ENCODE data around the gene RNF115. TPM values are rescaled to one million over a fixed set of nuclear protein-coding genes. Genes with fewer than 3 reads are reported as not detected.

Gene RNF115
- polyA plus RNA-seq, 3 donors: 3.5 to 5.4 (median 5.2) TPM

GRCh38 chr1:145796753-145797152 is 27.1 kb downstream of the RNF115 start:
- Mint-ChIP-seq H3K4me3 (no peak overlapping the region), H3K27me3 (ENCODE audit: low read depth in 3 of 3) (peaks cover 0 to 3% (median 0%) of the 10 kb centered on the region in 3 donors), H3K4me1 (peaks cover 16% of the 10 kb centered on the region), H3K9me3 (peaks cover 26 to 43% (median 36%) of the 10 kb centered on the region in 7 donors), H3K27ac (no peak overlapping the region), H3K36me3 (peaks cover 38 to 53% of the 10 kb centered on the region in 2 donors)
- Histone ChIP-seq H3K9me3 (replicated peaks in 1 of 2; ENCODE audit: control insufficient read depth in 1 of 2, insufficient read depth in 1 of 2, low read length in 2 of 2) (peaks cover 21 to 37% of the 10 kb centered on the region in 2 donors), H3K4me3 (replicated peaks in 1 of 3; ENCODE audit: low read depth in 2 of 3, low read length in 3 of 3) (no peak overlapping the region), H2AFZ (ENCODE audit: insufficient read depth, low read depth, low read length, poor library complexity, severe bottlenecking) (no peak overlapping the region), H3K79me2 (ENCODE audit: insufficient read depth, low read length) (peaks cover 51% of the 10 kb centered on the region), H3K27me3 (ENCODE audit: control insufficient read depth in 2 of 2, insufficient read depth in 2 of 2, low read length in 2 of 2) (no peaks in the 10 kb centered on the region), H3K27ac (ENCODE audit: low read depth in 1 of 2, low read length in 2 of 2) (no peak overlapping the region), H3K4me2 (replicated peaks; ENCODE audit: extremely low read depth, low read length, poor library complexity, severe bottlenecking) (no peak overlapping the region), H3K36me3 (replicated peaks in 1 of 2; ENCODE audit: control insufficient read depth in 1 of 2, insufficient read depth in 2 of 2, low read length in 2 of 2) (peaks cover 11 to 33% of the 10 kb centered on the region in 2 donors), H3K9ac (ENCODE audit: insufficient read depth, low read length, poor library complexity, severe bottlenecking) (no peak overlapping the region), H3K4me1 (ENCODE audit: control insufficient read depth in 1 of 2, insufficient read depth in 2 of 2, low read length in 2 of 2) (no peaks in the 10 kb centered on the region), H4K20me1 (ENCODE audit: insufficient read depth, low read length) (peaks cover 11% of the 10 kb centered on the region)
- 0% methylated on average over 1 of the region's 1 CpG for WGBS (ENCODE audit: insufficient coverage)
- intact Hi-C loops (cut with micrococcal nuclease): no loop called here
- no peak for TF ChIP-seq CTCF (IDR thresholded peaks at IDR 0.05)
- no peak for DNase-seq

GRCh38 chr1:145795257-145795881 is 28.5 kb downstream of the RNF115 start:
- Mint-ChIP-seq H3K36me3 (peaks cover 38 to 49% of the 10 kb centered on the region in 2 donors), H3K4me3 (no peak overlapping the region), H3K27me3 (ENCODE audit: low read depth in 3 of 3) (peaks cover 0 to 2% (median 0%) of the 10 kb centered on the region in 3 donors), H3K4me1 (peaks cover 5% of the 10 kb centered on the region), H3K9me3 (peaks cover 26 to 43% (median 37%) of the 10 kb centered on the region in 7 donors), H3K27ac (no peak overlapping the region)
- no peaks in the 10 kb centered on the region for H3K4me1 ChIP-seq (ENCODE audit: control insufficient read depth in 1 of 2, insufficient read depth in 2 of 2, low read length in 2 of 2)
- no peak overlapping the region for H3K4me2 ChIP-seq (replicated peaks; ENCODE audit: extremely low read depth, low read length, poor library complexity, severe bottlenecking)
- DNase-seq: no peak
- H2AFZ ChIP-seq (ENCODE audit: insufficient read depth, low read depth, low read length, poor library complexity, severe bottlenecking): no peak overlapping the region
- WGBS (ENCODE audit: insufficient coverage): 93% methylated on average over 6 of the region's 10 CpGs
- H3K27ac ChIP-seq (ENCODE audit: low read depth in 1 of 2, low read length in 2 of 2): no peak overlapping the region
- TF ChIP-seq CTCF (IDR thresholded peaks at IDR 0.05): no peak
- H3K79me2 ChIP-seq (ENCODE audit: insufficient read depth, low read length): peaks cover 37% of the 10 kb centered on the region
- intact Hi-C loops (cut with micrococcal nuclease): no loop called here
- peaks cover 11 to 33% of the 10 kb centered on the region in 2 donors for H3K36me3 ChIP-seq (replicated peaks in 1 of 2; ENCODE audit: control insufficient read depth in 1 of 2, insufficient read depth in 2 of 2, low read length in 2 of 2)
- no peaks in the 10 kb centered on the region for H3K27me3 ChIP-seq (ENCODE audit: control insufficient read depth in 2 of 2, insufficient read depth in 2 of 2, low read length in 2 of 2)
- no peak overlapping the region for H3K9ac ChIP-seq (ENCODE audit: insufficient read depth, low read length, poor library complexity, severe bottlenecking)
- peaks cover 3% of the 10 kb centered on the region for H4K20me1 ChIP-seq (ENCODE audit: insufficient read depth, low read length)
- peaks cover 21 to 37% of the 10 kb centered on the region in 2 donors for H3K9me3 ChIP-seq (replicated peaks in 1 of 2; ENCODE audit: control insufficient read depth in 1 of 2, insufficient read depth in 1 of 2, low read length in 2 of 2)
- no peak overlapping the region for H3K4me3 ChIP-seq (replicated peaks in 1 of 3; ENCODE audit: low read depth in 2 of 3, low read length in 3 of 3)
